ENCODE data around the gene GPALPP1.

Gene GPALPP1

DNA sequence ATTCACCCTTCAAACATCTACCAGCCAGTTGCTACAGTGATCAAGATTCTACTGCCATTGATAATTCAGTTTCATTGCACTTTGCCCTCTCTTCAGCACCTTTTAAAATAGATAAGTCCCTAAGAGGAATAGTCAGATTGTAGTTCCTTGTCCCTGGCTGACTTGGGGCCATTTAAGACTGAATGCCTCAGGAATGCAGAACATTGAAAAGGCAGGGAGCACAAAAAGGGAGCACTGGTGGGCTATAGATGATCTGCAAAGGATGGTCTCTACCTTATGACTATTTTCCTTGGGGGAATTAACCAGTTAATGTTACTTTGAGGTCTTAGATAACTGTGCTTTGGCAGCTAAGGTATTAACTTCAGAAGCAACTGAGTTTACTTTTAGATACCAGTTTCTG is 46.9 kb downstream of the GPALPP1 start:
- TF ChIP-seq ZFX (IDR thresholded peaks at IDR 0.05; ENCODE audit: borderline replicate concordance): no peak
- TF ChIP-seq, protein P1, sequence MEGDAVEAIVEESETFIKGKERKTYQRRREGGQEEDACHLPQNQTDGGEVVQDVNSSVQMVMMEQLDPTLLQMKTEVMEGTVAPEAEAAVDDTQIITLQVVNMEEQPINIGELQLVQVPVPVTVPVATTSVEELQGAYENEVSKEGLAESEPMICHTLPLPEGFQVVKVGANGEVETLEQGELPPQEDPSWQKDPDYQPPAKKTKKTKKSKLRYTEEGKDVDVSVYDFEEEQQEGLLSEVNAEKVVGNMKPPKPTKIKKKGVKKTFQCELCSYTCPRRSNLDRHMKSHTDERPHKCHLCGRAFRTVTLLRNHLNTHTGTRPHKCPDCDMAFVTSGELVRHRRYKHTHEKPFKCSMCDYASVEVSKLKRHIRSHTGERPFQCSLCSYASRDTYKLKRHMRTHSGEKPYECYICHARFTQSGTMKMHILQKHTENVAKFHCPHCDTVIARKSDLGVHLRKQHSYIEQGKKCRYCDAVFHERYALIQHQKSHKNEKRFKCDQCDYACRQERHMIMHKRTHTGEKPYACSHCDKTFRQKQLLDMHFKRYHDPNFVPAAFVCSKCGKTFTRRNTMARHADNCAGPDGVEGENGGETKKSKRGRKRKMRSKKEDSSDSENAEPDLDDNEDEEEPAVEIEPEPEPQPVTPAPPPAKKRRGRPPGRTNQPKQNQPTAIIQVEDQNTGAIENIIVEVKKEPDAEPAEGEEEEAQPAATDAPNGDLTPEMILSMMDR (IDR thresholded peaks at IDR 0.05): no peak
- H3K27ac ChIP-seq: no peak overlapping the region

DNA sequence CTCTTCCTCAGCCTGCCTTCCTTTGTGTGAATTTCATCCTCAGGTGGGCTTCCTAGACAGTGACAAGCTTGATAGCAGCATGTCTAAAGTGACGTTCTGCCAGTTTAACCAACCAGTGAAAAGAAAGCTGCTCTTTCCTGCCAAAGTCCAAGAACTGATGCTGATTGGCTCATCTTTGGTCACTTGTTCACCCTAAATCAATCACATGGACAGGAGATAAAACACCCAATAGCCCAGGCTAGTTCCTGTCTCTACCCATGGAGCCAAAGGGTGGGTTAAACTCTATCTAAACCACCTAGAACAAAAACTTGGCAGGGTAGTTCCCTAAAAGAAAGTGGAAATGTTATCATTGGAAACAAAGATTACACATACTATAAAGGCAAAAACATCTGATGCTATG is 50.8 kb downstream of the GPALPP1 start:
- TF ChIP-seq ZFX (IDR thresholded peaks at IDR 0.05; ENCODE audit: borderline replicate concordance): no peak
- TF ChIP-seq, protein P1 (IDR thresholded peaks at IDR 0.05): no peak
- H3K27ac ChIP-seq: no peak overlapping the region

DNA sequence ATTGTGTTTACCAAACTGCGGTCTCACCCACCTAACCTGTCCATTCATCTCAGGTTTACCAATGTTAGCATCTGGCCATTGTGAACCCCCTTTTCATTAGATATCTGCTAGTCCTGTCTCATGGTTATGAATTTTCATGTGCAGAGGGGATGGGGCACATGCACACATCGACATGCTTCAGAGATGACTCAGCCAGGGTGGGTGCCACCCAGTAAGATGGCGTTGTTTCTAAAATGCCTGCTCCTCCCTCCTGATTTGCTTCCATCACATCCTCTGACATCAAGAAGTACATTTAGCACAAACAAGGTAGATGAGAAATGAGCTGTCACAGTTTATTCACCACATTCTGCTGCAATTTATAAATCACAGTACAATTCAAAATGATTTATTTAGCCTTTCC is 51.3 kb downstream of the GPALPP1 start:
- TF ChIP-seq, protein P1 (IDR thresholded peaks at IDR 0.05): no peak
- H3K27ac ChIP-seq: no peak overlapping the region

DNA sequence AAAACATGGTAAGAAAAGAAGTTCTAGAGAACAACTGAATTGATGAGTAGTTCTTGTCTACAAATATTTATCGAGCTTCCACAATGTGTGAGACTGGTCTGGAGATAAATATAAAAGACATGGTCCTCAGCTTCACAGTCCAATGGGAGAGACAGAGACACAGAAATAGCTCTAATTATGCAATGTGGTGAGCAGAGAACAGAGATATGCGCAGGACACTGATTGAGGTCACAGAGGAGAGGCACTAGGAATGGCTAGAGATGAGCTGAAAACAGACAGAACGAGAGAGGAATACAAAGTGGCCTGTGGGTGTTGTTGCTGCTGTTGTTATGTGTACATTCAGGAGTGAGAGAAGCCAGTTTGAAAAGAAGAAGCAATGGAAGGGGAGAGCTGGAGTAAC is 53.2 kb downstream of the GPALPP1 start:
- no peak overlapping the region for H3K27ac ChIP-seq
- TF ChIP-seq, protein P1 (IDR thresholded peaks at IDR 0.05): no peak
- no peak for TF ChIP-seq ZFX (IDR thresholded peaks at IDR 0.05; ENCODE audit: borderline replicate concordance)

DNA sequence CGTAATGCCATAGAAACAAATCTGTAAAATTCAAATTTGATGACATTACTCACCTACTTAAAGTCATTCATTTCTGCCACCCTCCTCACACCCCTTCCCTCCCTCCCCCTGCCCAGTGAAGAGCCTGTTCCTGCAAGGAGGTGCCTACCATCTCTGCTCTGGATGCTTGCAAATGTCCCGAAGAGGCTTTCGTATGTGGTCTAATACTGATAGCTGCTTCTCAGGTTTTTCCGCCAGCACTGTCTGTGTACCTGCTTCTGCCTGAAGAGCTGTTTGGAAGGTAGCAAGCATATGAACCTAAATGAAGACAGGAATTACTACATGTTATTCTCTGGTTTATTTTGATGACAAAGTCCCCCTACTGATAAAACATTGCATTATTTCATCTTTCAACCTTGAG is 57.1 kb downstream of the GPALPP1 start:
- TF ChIP-seq, protein P1 (IDR thresholded peaks at IDR 0.05): no peak
- no peak for TF ChIP-seq ZFX (IDR thresholded peaks at IDR 0.05; ENCODE audit: borderline replicate concordance)
- no peak overlapping the region for H3K27ac ChIP-seq

DNA sequence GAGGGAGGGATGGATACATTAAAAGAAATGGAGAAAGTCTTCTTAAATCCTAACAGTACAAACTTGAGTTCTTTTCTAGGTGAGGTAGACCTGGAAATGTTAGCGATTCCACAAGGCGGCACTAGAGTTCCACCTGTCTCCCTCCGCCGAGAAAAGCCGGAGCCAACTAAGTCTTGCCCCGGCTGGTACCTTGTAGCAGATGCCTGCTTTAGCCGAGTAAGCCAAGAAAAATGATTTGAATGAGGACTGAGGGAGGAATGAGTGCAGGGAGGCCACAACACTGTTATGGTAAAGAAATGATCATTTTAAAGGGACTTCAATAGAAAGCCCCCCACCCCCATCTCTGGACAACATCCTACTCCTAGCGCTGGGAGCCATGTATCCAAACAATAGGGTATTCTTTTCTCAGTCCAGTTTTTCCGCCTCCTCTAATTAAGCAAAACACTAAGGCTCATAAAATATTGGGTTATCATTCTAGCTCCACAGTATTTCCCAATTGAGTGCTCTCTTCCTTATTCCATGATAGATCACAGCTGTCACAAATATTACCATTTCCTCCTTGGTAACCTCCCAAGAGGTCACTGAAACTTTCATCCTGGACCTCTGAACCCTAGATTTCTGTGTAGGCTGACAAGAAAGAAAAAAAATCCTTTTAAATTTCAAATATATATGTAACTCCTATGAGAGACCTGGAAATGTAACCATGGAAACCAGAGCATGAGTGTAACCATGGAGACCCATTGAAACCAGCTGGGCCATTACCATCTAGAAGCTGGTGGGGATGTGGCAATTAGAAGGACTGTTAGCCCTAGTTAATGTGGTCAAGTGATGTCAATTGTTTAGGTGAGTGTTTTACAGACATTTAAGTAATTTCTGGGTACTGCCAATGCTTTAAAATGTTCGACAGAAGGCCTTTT is 58.3 kb downstream of the GPALPP1 start:
- H3K27ac ChIP-seq: no peak overlapping the region
- no peak for TF ChIP-seq ZFX (IDR thresholded peaks at IDR 0.05; ENCODE audit: borderline replicate concordance)
- TF ChIP-seq, protein P1 (IDR thresholded peaks at IDR 0.05): peak; percentile 96

DNA sequence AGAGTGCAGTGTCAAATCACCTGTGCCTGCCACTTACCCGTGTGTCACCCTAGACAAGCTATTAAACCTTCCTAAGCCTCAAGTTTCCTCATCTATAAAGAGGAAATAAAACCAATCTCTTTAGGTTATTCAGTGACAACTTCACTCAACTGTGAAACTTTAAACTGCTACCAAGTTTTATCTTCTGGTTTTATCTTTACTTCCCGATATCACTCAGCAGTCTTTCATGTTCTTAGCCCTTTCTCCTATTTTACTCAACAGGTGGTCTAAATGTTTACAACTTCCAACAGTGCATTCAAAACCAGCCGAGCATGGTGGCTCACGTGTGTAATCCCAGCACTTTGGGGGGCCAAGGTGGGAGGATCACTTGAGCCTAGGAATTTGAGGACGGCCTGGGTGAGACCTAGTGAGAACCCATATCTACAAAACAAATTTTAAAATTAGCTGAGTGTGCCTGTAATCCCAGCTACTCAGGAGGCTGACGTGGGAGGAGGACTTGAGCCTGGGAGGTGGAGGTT is 59.6 kb downstream of the GPALPP1 start:
- no peak for TF ChIP-seq ZFX (IDR thresholded peaks at IDR 0.05; ENCODE audit: borderline replicate concordance)
- TF ChIP-seq, protein P1 (IDR thresholded peaks at IDR 0.05): no peak
- no peak overlapping the region for H3K27ac ChIP-seq

Data from 22Rv1 (cell line).